HCT116 (cell line): ENCODE data around the gene PANK4. TPM values are rescaled to one million over a fixed set of nuclear protein-coding genes. Genes with fewer than 3 reads are reported as not detected.

Source experiments
- ATAC-seq: fragments of 200-7000 bp; cut with Tn5 transposase; 2 replicates; pipeline ENCODE4 v1.9.1; 2020; ENCODE audit warnings: mild to moderate bottlenecking, moderate library complexity
- BruUV-seq: library from RNA; stranded (reverse); fragments of 400-500 nt; replicated peaks from 2 replicates; lab custom pipeline; 2021; lab: Mats Ljungman, UMichigan
- CTCF ChIA-PET: fragments of 300-600 bp; sonication (Branson Sonifier 250); formaldehyde crosslinking; loops from one replicate; lab custom pipeline; 2021; ENCODE audit warnings: antibody characterized with exemption; lab: Charles Lee
- POLR2A ChIA-PET: fragments of 300-600, 350-600 bp; sonication (Branson Sonifier 250); formaldehyde crosslinking; loops from one replicate; lab custom pipeline; 2021; ENCODE audit warnings: antibody characterized with exemption; lab: Charles Lee
- RAD21 ChIA-PET, 2 experiments: fragments of 300-600 bp; sonication (Branson Sonifier 250); formaldehyde crosslinking; loops; one replicate each; lab custom pipeline; 2023; ENCODE audit warnings: low total read pairs in 2 of 2; ENCODE audit not compliant: uncharacterized antibody in 2 of 2, unreplicated experiment in 2 of 2, low non-redundant PET in 1 of 2; lab: Charles Lee
- DNase-seq: peaks from one replicate; pipeline ENCODE4 v3.0.0-alpha.2; 2010; ENCODE audit warnings: low read depth, low spot score
- H2AFZ ChIP-seq: fragments of 200-600 bp; shearing (Covaris generic), sonication (generic); 2 replicates; pipeline ENCODE4 v1.6.1; 2017; ENCODE audit warnings: low read depth, mixed run types, mixed read lengths, antibody characterized with exemption, low read length; ENCODE audit not compliant: poor library complexity, severe bottlenecking
- H3K27ac ChIP-seq: 2 replicates; pipeline ENCODE4 v1.5.1; 2012; ENCODE audit warnings: low read depth, low read length
- H3K27me3 ChIP-seq: fragments of 200-600 bp; sonication (generic); 2 replicates; pipeline ENCODE4 v1.6.1; 2016; ENCODE audit warnings: mixed run types, low read length, mixed read lengths; ENCODE audit not compliant: insufficient read depth
- H3K36me3 ChIP-seq, 2 experiments: fragments of 200-500 bp in 1 of 2; fragments of 200-600 bp in 1 of 2; sonication (Bioruptor generic) in 1 of 2; sonication (generic) in 1 of 2; 2 replicates each; pipeline versions ENCODE4 v1.5.1 to v1.6.1; 2014 to 2016; ENCODE audit warnings: low read length in 2 of 2, inconsistent platforms in 1 of 2, mixed read lengths in 1 of 2, mixed run types in 1 of 2; ENCODE audit not compliant: insufficient read depth in 2 of 2, control insufficient read depth in 1 of 2
- H3K4me1 ChIP-seq, 2 experiments: fragments of 200-600 bp in 1 of 2; sonication (generic) in 1 of 2; 2 replicates each; pipeline versions ENCODE4 v1.5.1 to v1.6.1; 2012 to 2017; ENCODE audit warnings: low read length in 2 of 2, inconsistent platforms in 1 of 2, mild to moderate bottlenecking in 1 of 2, mixed read lengths in 1 of 2, mixed run types in 1 of 2, moderate library complexity in 1 of 2; ENCODE audit not compliant: insufficient read depth in 2 of 2, control insufficient read depth in 1 of 2
- H3K4me2 ChIP-seq: fragments of 200-600 bp; sonication (generic); 2 replicates; pipeline ENCODE4 v1.6.1; 2017; ENCODE audit warnings: mixed run types, low read length, mixed read lengths
- H3K4me3 ChIP-seq, 2 experiments: fragments of 200-600 bp in 1 of 2; sonication (generic) in 1 of 2; replicated peaks in 1 of 2; 2 replicates each; pipeline ENCODE4 v1.5.1; 2011 to 2016; ENCODE audit warnings: low read length in 2 of 2, control low read depth in 1 of 2, low read depth in 1 of 2, mild to moderate bottlenecking in 1 of 2, mixed read lengths in 1 of 2, mixed run types in 1 of 2
- H3K79me2 ChIP-seq: fragments of 200-600 bp; sonication (generic); 2 replicates; pipeline ENCODE4 v1.6.1; 2017; ENCODE audit warnings: mild to moderate bottlenecking, mixed run types, low read length, moderate library complexity, mixed read lengths; ENCODE audit not compliant: insufficient read depth
- H3K9ac ChIP-seq: fragments of 200-600 bp; sonication (generic); 2 replicates; pipeline ENCODE4 v1.6.1; 2016; ENCODE audit warnings: low read length, mixed read lengths
- H3K9me2 ChIP-seq: fragments of 200-600 bp; sonication (generic), shearing (Covaris generic); 2 replicates; pipeline ENCODE4 v1.6.1; 2017; ENCODE audit warnings: mixed run types, mild to moderate bottlenecking, moderate library complexity; ENCODE audit not compliant: insufficient read depth
- H3K9me3 ChIP-seq, 2 experiments: fragments of 200-500 bp in 1 of 2; fragments of 200-600 bp in 1 of 2; sonication (Bioruptor generic) in 1 of 2; sonication (generic) in 1 of 2; 2 replicates each; pipeline ENCODE4 v1.6.1; 2014 to 2017; ENCODE audit warnings: low read length in 2 of 2, mixed read lengths in 2 of 2, inconsistent platforms in 1 of 2, low read depth in 1 of 2, mild to moderate bottlenecking in 1 of 2, mixed run types in 1 of 2, moderate library complexity in 1 of 2; ENCODE audit not compliant: control insufficient read depth in 1 of 2, insufficient read depth in 1 of 2
- H4K20me1 ChIP-seq: fragments of 200-600 bp; sonication (generic), shearing (Covaris generic); 2 replicates; pipeline ENCODE4 v1.6.1; 2017; ENCODE audit warnings: mixed run types, mild to moderate bottlenecking, moderate library complexity; ENCODE audit not compliant: insufficient read depth
- CBX3 ChIP-seq: IDR thresholded peaks from 2 replicates; pipeline ENCODE4 v1.6.1; 2012; ENCODE audit warnings: low read depth
- CEBPB ChIP-seq: IDR thresholded peaks from 2 replicates; pipeline ENCODE4 v1.6.1; 2012; ENCODE audit warnings: low read depth
- EZH2 ChIP-seq: fragments of 200-600 bp; sonication (generic); IDR thresholded peaks from 2 replicates; pipeline ENCODE4 v1.6.1; 2017; ENCODE audit warnings: antibody characterized with exemption, mixed run types
- EZH2phosphoT487 ChIP-seq: fragments of 200-600 bp; IDR thresholded peaks from 2 replicates; pipeline ENCODE4 v1.6.1; 2018; ENCODE audit warnings: antibody characterized with exemption, borderline replicate concordance
- FOSL1 ChIP-seq: IDR thresholded peaks from 2 replicates; pipeline ENCODE4 v1.6.1; 2012; ENCODE audit warnings: low read depth
- JUND ChIP-seq: IDR thresholded peaks from 2 replicates; pipeline ENCODE4 v1.6.1; 2012
- MAX ChIP-seq: IDR thresholded peaks from 2 replicates; pipeline ENCODE4 v1.6.1; 2012
- POLR2A ChIP-seq: IDR thresholded peaks from 2 replicates; pipeline ENCODE4 v1.7.0; 2011; ENCODE audit warnings: borderline replicate concordance; ENCODE audit not compliant: insufficient read depth, insufficient read length; ENCODE audit errors: extremely low read depth
- POLR2AphosphoS5 ChIP-seq: IDR thresholded peaks from 2 replicates; pipeline ENCODE4 v1.6.1; 2011; ENCODE audit warnings: mild to moderate bottlenecking, low read depth, low read length, moderate library complexity
- RAD21 ChIP-seq: IDR thresholded peaks from 2 replicates; pipeline ENCODE4 v1.6.1; 2012; ENCODE audit warnings: low read depth, mild to moderate bottlenecking
- REST ChIP-seq: IDR thresholded peaks from 2 replicates; pipeline ENCODE4 v1.6.1; 2012; ENCODE audit warnings: low read depth
- SIN3A ChIP-seq: IDR thresholded peaks from 2 replicates; pipeline ENCODE4 v1.6.1; 2012; ENCODE audit warnings: low read depth
- SP1 ChIP-seq: IDR thresholded peaks from 2 replicates; pipeline ENCODE4 v1.6.1; 2012; ENCODE audit warnings: low read depth
- SRF ChIP-seq: IDR thresholded peaks from 2 replicates; pipeline ENCODE4 v1.6.1; 2012; ENCODE audit warnings: low read depth
- TCF7L2 ChIP-seq: IDR thresholded peaks from 2 replicates; pipeline ENCODE4 v1.7.0; 2011; ENCODE audit warnings: borderline replicate concordance, inconsistent platforms; ENCODE audit not compliant: insufficient read depth, insufficient read length; ENCODE audit errors: extremely low read depth
- ZFX ChIP-seq: fragments of 450-650 bp; IDR thresholded peaks from 2 replicates; pipeline ENCODE4 v1.6.1; 2017
- ZNF274 ChIP-seq: fragments of 200-500 bp; sonication (Bioruptor generic); IDR thresholded peaks from 2 replicates; pipeline ENCODE4 v1.6.1; 2014; ENCODE audit warnings: mild to moderate bottlenecking, low read depth, low read length, inconsistent platforms
- intact Hi-C: fragments of 100-400 bp; cut with micrococcal nuclease; formaldehyde crosslinking; loops from 2 replicates; pipeline ENCODE4 v1.10.0; 2022
- total RNA-seq: library from RNA; stranded (reverse); gene quantifications from one replicate; pipeline ENCODE4 v1.2.1, GENCODE V29; 2021; ENCODE audit not compliant: unreplicated experiment
- TF ChIP-seq, protein P1 (sequence below): IDR thresholded peaks from 2 replicates; pipeline ENCODE4 v1.6.1; 2011; ENCODE audit warnings: mild to moderate bottlenecking, low read length, moderate library complexity; ENCODE audit not compliant: insufficient replicate concordance; ENCODE audit errors: extremely low read depth
- TF ChIP-seq, protein P2 (sequence below), 3 experiments: fragments of 200-600 bp in 1 of 3; sonication (generic) in 1 of 3; IDR thresholded peaks in 2 of 3; conservative IDR thresholded peaks in 1 of 3; 2 replicates each; pipeline ENCODE4 v1.5.1; 2012 to 2017; ENCODE audit warnings: low read depth in 2 of 3, low read length in 2 of 3, antibody characterized with exemption in 1 of 3, borderline replicate concordance in 1 of 3, control low read depth in 1 of 3, mild to moderate bottlenecking in 1 of 3, mixed read lengths in 1 of 3, mixed run types in 1 of 3, moderate library complexity in 1 of 3; ENCODE audit not compliant: insufficient read depth in 1 of 3

The PANK4 gene
- total RNA-seq, 1 experiment from 2014 or later, result 38.5 TPM

- no peaks in the 10 kb centered on the region for H3K36me3 ChIP-seq
- no peak for ATAC-seq
- H3K27ac ChIP-seq, result no peak overlapping the region
- BruUV-seq, result no TSS peak
- no peaks in the 10 kb centered on the region for H3K9me3 ChIP-seq
- no peak overlapping the region for H3K4me2 ChIP-seq
- no peaks in the 10 kb centered on the region for H3K9me2 ChIP-seq
- H3K79me2 ChIP-seq, result no peaks in the 10 kb centered on the region
- intact Hi-C loops, result no loop called here
- no peaks in the 10 kb centered on the region for H3K4me1 ChIP-seq
- H3K9ac ChIP-seq, result no peak overlapping the region
- CTCF ChIA-PET, result interaction anchor here (1.0 kb wide), 1 partner anchor 87 kb away, joined by 4 read pairs; no protein-coding TSS in a partner anchor
- H3K4me3 ChIP-seq, result no peak overlapping the region
- H3K27me3 ChIP-seq, result no peaks in the 10 kb centered on the region
- no peak for TF ChIP-seq POLR2A
- TF ChIP-seq EZH2, result no peak
- TF ChIP-seq ZFX, result no peak
- no peak for TF ChIP-seq CBX3
- TF ChIP-seq REST, result no peak
- TF ChIP-seq TCF7L2, result no peak
- TF ChIP-seq EZH2phosphoT487, result no peak
- TF ChIP-seq, protein P1, sequence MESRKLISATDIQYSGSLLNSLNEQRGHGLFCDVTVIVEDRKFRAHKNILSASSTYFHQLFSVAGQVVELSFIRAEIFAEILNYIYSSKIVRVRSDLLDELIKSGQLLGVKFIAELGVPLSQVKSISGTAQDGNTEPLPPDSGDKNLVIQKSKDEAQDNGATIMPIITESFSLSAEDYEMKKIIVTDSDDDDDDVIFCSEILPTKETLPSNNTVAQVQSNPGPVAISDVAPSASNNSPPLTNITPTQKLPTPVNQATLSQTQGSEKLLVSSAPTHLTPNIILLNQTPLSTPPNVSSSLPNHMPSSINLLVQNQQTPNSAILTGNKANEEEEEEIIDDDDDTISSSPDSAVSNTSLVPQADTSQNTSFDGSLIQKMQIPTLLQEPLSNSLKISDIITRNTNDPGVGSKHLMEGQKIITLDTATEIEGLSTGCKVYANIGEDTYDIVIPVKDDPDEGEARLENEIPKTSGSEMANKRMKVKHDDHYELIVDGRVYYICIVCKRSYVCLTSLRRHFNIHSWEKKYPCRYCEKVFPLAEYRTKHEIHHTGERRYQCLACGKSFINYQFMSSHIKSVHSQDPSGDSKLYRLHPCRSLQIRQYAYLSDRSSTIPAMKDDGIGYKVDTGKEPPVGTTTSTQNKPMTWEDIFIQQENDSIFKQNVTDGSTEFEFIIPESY, result no peak
- no peak for TF ChIP-seq CEBPB
- TF ChIP-seq SRF, result no peak
- no peak for TF ChIP-seq FOSL1
- TF ChIP-seq, protein P2, sequence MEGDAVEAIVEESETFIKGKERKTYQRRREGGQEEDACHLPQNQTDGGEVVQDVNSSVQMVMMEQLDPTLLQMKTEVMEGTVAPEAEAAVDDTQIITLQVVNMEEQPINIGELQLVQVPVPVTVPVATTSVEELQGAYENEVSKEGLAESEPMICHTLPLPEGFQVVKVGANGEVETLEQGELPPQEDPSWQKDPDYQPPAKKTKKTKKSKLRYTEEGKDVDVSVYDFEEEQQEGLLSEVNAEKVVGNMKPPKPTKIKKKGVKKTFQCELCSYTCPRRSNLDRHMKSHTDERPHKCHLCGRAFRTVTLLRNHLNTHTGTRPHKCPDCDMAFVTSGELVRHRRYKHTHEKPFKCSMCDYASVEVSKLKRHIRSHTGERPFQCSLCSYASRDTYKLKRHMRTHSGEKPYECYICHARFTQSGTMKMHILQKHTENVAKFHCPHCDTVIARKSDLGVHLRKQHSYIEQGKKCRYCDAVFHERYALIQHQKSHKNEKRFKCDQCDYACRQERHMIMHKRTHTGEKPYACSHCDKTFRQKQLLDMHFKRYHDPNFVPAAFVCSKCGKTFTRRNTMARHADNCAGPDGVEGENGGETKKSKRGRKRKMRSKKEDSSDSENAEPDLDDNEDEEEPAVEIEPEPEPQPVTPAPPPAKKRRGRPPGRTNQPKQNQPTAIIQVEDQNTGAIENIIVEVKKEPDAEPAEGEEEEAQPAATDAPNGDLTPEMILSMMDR (IDR thresholded peaks at IDR 0.05 in 2 of 3, conservative IDR thresholded peaks at IDR 0.05 in 1 of 3; ENCODE audit: borderline replicate concordance in 1 of 3, insufficient read depth in 1 of 3, low read depth in 2 of 3, low read length in 2 of 3), result no peak
- no peak for TF ChIP-seq ZNF274
- no peak for TF ChIP-seq SIN3A
- no peak for TF ChIP-seq SP1
- TF ChIP-seq JUND, result no peak
- TF ChIP-seq RAD21, result no peak
- TF ChIP-seq MAX, result no peak
- no peak for TF ChIP-seq POLR2AphosphoS5
- RAD21 ChIA-PET, result no interaction called here
- POLR2A ChIA-PET, result no interaction called here
- no peaks in the 10 kb centered on the region for H4K20me1 ChIP-seq
- DNase-seq, result no peak
- no peak overlapping the region for H2AFZ ChIP-seq
These were observed 66.2 kb downstream of the PANK4 start for GRCh38 chr1:2460203-2460602.
